NB4 (cell line): ENCODE results near the gene JPT1.
"Not testable (repeated sequence)": the region's sequence is repeated elsewhere in the genome, so short reads cannot be mapped to it uniquely, and the experiment has no call there.

Source experiments
- DNase-seq: peaks from one replicate; pipeline ENCODE4 v3.0.0; 2010; ENCODE audit warnings: low read depth
- H3K4me3 ChIP-seq: one replicate; pipeline ENCODE4 v1.5.1; 2011; ENCODE audit warnings: mild to moderate bottlenecking, low read depth, low read length, moderate library complexity
- CTCF ChIP-seq: IDR thresholded peaks from one replicate; pipeline ENCODE4 v1.5.1; 2012; ENCODE audit warnings: low read depth, low read length
- MAX ChIP-seq: IDR thresholded peaks from 2 replicates; pipeline ENCODE4 v1.6.1; 2011; ENCODE audit warnings: low read depth, low read length
- MYC ChIP-seq: IDR thresholded peaks from 2 replicates; pipeline ENCODE4 v1.6.1; 2011; ENCODE audit warnings: low read depth, low read length
- POLR2A ChIP-seq: IDR thresholded peaks from 2 replicates; pipeline ENCODE4 v1.6.1; 2011; ENCODE audit warnings: mild to moderate bottlenecking; ENCODE audit not compliant: insufficient read length; ENCODE audit errors: extremely low read depth

The JPT1 gene

GRCh38 chr17:75176625-75177024, 22.3 kb upstream of the JPT1 start:
- TF ChIP-seq POLR2A: no peak
- TF ChIP-seq CTCF: no peak
- TF ChIP-seq MYC: no peak
- no peak for TF ChIP-seq MAX
- DNase-seq: no peak
- H3K4me3 ChIP-seq: no peak overlapping the region

DNA sequence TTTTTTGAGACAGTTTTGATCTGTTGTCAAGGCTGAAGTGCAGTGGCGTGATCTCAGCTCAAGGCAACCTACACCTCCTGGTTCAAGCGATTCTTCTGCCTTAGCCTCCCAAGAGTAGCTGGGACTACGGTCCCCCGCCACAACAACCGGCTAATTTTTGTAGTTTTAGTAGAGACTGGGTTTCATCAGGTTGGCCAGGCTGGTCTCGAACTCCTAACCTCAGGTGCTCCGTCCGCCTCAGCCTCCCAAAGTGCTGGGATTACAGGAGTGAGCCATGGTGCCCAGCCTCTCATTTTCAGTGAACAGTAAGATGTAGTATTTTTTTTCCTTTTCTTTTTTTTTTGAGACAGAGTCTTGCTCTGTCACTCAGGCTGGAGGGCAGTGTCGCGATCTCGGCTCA, 20.7 kb upstream of the JPT1 start:
- DNase-seq: no peak
- H3K4me3 ChIP-seq: no peak overlapping the region
- TF ChIP-seq MYC (no peak), MAX (no peak), CTCF (no peak), POLR2A (no peak)

GRCh38 chr17:75173526-75173925, 19.2 kb upstream of the JPT1 start:
- no peak for TF ChIP-seq CTCF
- no peak for TF ChIP-seq MAX
- TF ChIP-seq MYC: no peak
- TF ChIP-seq POLR2A: no peak
- no peak for DNase-seq
- no peak overlapping the region for H3K4me3 ChIP-seq

- no peak for TF ChIP-seq MAX
- TF ChIP-seq CTCF: no peak
- no peak for TF ChIP-seq MYC
- TF ChIP-seq POLR2A: no peak
- H3K4me3 ChIP-seq: no peak overlapping the region
- no peak for DNase-seq
These were observed 14.7 kb upstream of the JPT1 start for GRCh38 chr17:75168998-75169397.

- not testable (repeated sequence) for H3K4me3 ChIP-seq, DNase-seq
These were observed 10.3 kb upstream of the JPT1 start for GRCh38 chr17:75164606-75165005.

DNA sequence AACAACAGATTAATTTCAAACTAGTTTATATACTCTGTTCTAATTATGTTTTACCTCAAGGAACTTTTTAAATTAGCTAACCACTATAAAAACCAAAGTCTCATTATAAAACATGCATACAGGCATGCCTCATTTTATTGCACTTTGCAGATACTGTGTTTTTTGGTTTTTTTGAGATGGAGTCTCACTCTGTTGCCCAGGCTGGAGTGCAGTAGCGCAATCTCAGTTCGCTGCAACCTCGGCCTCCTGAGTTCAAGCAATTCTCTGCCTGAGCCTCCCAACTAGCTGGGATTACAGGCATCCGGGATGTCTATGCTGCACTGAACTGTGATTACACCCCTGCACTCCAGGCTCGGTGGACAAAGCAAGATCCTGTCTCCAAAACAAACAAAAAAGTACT, 8.8 kb upstream of the JPT1 start:
- no peak for DNase-seq
- TF ChIP-seq MYC (no peak), MAX (no peak), CTCF (no peak), POLR2A (no peak)

GRCh38 chr17:75160211-75160610, 5.9 kb upstream of the JPT1 start:
- H3K4me3 ChIP-seq: no peak overlapping the region
- no peak for DNase-seq
- TF ChIP-seq POLR2A (no peak), MYC (no peak), CTCF (no peak), MAX (no peak)

More for the DNA sequence above, 8.8 kb upstream of the JPT1 start:
- no peak overlapping the region for H3K4me3 ChIP-seq
